ENCODE measurements around the gene ASGR2.
"Not testable (repeated sequence)": the region's sequence is repeated elsewhere in the genome, so short reads cannot be mapped to it uniquely, and the experiment has no call there.

The ASGR2 gene

DNA sequence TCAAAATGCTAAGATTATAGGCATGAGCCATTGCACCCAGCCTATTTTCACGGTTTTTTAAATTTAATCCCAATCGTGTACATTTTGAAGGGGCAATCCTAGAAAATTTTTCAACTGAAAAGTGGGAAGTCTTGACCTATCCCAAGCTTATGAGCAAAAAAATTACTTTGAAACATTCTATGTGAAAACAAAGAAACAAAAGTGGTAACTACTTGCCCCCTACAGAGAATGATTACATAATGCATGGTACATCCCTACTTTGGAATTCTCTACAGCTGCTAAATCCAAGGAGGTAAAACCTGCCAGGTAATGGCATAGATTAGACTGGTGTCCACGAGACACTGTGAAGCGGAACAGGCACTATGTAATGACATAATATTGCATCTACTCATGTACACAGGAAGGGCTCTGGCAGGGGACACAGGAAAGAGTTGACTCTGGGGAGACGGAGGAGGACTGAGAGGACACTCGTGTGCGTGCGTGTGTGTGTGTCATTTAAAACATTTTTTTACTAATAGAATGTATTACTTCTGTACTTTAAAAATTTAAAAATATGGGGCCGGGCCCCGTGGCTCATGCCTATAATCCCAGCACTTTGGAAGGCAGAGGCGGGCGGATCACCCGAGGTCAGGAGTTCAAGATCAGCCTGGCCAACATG, 15.7 kb downstream of the ASGR2 start:
- no peak for DNase-seq

GRCh38 chr17:7097940-7098339, 16.7 kb downstream of the ASGR2 start:
- DNase-seq: no peak

- no peak for DNase-seq
Observed at GRCh38 chr17:7095625-7096024, 19.0 kb downstream of the ASGR2 start.

GRCh38 chr17:7094652-7095019, 20.0 kb downstream of the ASGR2 start:
- no peak for DNase-seq

DNA sequence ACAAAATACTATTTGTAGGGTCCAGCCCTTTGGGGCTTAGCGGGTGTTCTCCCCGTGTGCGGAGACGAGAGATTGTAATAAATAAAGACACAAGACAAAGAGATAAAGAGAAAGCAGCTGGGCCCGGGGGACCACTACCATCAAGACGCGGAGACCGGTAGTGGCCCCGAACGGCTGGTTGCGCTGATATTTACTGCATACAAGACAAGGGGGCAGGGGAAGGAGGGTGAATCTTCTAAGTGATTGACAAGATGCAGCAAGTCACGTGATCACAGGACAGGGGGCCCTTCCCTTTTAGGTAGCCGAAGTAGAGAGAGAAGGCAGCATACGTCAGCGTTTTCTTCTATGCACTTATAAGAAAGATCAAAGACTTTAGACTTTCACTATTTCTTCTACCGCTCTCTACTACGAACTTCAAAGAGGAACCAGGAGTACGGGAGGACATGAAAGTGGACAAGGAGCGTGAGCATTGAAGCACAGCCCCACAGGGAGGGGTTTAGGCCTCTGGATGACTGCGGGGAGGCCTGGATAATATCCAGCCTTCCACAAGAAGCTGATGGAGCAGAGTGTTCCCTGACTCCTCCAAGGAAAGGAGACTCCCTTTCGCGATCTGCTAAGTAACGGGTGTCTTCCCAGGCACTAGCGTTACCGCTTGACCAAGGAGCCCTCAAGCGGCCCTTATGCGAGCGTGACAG, 23.2 kb downstream of the ASGR2 start:
- not testable (repeated sequence) for DNase-seq

DNA sequence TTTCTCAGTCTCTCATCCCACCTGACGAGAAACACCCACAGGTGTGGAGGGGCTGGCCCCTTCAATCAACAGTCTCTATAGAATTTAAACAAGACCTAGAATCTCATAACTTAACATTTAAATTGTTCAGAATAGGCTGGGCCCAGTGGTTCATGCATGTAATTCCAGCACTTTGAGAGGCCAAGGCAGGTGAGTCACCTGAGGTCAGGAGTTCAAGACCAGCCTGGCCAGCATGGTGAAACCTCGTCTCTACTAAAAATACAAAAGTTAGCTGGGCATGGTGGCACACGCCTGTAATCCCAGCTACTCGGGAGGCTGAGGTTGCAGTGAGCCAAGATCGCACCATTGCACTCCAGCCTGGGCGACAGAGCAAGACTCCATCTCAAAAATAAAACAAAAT, 25.1 kb downstream of the ASGR2 start:
- not testable (repeated sequence) for DNase-seq

DNA sequence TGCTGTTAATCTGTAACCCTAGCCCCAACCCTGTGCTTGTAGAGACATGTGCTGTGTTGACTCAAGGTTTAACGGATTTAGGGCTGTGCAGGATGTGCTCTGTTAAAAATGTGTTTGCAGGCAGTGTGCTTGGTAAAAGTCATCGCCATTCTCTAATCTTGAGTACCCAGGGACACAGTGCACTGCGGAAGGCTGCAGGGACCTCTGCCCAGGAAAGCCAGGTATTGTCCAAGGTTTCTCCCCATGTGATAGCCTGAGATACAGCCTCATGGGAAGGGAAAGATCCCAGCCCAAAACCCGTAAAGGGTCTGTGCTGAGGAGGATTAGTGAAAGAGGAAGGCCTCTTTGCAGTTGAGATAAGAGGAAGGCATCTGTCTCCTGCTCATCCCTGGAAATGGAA, 26.2 kb downstream of the ASGR2 start:
- not testable (repeated sequence) for DNase-seq

DNA sequence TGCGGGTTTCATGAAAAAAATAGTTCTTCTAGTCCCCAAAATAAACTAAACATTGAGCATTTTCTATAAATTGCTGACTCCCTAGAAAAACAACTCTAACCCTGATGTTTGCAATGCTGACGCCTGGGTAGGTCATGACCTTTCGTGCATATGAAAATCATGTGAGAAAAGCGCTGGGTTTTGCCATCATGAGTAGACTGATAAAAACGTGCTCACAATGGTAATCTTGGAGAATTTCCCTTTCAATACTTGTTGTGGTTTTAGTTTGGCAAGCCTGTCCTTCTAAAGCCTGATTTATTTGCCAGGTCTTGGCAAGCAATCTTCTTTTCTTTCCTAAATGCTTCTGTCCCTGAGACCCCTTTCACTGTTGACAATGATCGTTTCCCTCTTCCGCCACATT, 30.5 kb downstream of the ASGR2 start:
- no peak for DNase-seq

GRCh38 chr17:7083592-7083991, 31.0 kb downstream of the ASGR2 start:
- no peak for DNase-seq

DNA sequence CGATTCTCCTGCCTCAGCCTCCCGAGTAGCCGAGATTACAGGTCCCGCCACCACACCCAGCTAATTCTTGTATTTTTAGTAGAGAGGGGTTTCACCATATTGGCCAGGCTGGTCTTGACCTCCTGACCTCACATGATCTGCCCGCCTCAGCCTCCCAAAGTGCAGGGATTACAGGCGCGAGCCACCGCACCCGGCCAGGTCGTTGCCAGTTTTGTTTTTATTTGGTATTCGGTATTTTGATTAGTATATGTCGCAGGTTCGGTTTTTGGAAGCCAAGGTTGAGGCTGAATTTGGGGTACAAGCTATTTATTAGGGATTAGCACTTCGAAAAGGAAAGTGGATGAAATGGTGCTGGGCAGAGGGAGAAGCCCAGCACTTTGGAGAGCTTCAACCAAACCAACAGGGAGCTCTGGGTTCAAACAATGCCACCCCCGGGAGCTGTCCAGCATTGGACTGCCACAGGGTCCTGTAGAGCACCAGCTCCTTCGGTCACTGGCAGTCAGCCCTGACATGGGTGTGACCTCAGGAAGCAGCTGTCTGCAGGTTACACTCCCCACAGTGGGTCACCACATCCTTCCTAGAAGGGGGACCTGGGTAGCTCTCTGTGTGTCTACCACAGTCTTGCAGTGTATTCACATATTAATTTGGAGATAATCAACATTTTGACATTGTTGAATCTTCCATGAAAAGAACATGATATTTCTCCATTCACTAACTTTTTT, 33.1 kb downstream of the ASGR2 start:
- DNase-seq: no peak

GRCh38 chr17:7080456-7081041, 34.1 kb downstream of the ASGR2 start:
- no peak for DNase-seq

DNA sequence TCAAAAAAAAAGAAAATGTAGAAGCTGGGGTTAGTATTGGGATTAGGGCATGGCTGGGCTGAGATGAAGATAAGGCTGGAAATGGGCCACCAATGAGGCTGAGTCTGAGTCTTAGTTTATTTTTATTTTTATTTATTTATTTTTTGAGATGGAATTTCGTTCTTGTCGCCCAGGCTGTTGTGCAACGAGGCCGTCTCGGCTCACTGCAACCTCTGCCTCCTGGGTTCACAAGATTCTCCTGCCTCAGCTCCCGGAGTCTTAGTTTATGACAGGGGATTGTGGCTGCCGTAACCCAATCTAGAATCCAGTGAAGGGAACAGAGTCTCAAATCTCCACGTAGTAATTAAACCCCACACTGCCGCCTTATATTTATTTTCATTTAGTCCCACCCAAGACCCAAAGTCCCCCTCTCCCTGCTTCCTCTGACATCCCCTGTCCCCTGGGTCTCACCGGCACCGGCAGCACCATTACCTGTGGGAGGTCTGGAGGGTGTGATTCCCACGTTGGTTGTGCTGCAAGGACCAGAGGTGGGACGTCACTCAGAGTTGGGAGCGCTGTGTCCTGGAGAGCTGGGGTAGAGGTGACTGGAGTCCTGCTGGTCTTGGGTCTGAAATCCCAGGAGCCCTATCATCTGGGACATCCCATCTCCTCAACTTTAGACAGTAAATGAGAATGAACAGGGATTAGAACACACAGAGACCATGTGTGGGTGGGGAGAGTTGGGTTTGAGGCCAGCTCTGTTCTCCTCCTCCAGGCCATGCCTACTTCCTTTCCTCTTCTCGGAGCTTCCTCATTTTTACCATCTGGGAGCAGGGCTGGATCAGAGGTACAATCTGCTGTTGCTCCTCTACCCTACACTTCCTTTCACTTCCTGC, 34.8 kb downstream of the ASGR2 start, which contains the start of gene CLEC10A:
TSS of gene CLEC10A (minus strand) at position 671 of the 875 bp plus-strand sequence. CDS start 1,439 bp downstream, outside the sequence.
- DNase-seq: no peak

DNA sequence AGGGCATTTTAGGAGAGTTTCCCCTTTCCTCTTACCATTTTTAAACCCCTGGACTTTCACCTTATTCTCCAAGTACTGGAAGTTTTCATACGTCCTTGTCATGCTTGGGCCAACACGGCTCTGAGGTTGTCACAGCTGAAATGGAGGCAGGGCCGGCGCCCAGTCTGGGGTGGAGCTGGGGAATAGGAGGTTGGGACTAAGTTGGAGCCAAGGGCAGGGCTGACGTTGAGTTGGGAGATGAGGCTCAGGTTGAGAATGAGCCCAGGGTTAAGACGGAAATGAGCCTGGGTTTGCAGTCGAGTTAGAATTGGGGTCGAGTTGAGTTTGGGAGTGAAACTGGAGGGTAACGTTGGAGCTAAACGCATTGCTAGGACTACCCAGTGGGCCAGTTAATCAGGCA, 35.9 kb downstream of the ASGR2 start:
- no peak for DNase-seq

DNA sequence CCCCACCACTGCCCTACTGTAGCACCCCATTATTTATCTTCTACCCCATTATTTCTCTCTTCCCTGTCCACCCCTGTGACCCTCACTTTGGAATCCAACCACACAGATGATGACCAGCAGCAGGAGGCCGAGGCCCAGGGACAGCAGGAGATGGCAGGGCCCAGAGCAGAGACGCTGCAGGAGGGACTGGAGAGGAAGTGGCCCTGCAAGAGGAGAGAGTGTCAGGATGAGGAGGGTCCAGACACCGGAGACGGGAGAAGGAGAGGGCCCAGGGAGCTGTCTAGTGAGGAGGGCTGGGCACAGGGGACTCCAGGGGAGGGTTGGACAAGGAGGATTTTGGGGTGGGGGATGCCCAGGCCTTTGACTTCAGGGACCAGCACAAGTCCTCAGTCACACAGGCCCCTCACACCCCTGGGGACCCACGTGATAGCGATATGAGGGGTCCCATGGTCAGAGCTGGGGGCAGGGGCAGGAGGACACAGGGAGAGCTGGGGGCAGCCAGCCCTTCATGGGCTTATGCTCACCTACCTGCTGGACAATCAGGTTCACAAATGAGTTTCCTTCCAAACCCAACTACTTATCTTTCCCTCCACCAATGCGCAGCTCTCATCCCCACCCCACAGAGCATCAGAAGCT, 36.6 kb downstream of the ASGR2 start:
- no peak for DNase-seq

GRCh38 chr17:7074931-7075330, 39.7 kb downstream of the ASGR2 start:
- DNase-seq: no peak

DNA sequence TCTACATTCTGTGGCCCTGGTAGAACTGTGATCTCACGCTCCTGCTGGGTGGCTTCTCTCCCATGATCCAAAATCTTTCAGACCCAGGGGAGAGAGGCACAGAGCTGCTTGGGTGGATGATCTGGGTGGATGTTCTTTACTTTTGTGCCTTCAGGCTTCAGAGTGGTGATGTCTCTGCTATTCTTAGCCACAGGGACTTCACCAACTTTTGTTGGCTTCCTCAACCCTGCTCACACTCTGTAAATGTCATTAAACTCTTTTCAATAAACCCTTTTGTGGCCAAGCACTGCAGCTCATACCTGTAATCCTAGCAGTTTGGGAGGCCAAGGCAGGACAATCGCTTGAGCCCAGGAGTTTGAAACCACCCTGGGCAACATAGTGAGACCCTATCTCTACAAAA, 42.2 kb downstream of the ASGR2 start:
- no peak for DNase-seq

GRCh38 chr17:7070712-7071111, 43.9 kb downstream of the ASGR2 start:
- no peak for DNase-seq

- no peak for DNase-seq
Observed at GRCh38 chr17:7068268-7068667, 46.4 kb downstream of the ASGR2 start.

DNA sequence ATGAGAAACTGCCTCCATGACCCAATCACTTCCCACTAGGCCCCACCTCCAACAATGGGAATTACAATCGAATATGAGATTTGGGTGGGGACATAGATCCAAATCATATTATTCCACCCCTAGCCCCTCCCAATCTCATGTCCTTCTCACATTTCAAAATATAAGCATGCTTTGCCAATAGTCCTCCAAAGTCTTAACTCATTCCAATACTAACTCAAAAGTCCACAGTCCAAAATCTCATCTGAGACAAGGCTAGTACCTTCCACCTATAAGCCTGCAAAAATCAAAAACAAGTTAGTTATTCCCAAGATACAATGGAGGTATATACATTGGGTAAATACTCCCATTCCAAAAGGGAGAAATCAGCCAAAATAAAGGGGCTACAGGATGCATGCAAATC, 47.4 kb downstream of the ASGR2 start:
- DNase-seq: no peak

DNA sequence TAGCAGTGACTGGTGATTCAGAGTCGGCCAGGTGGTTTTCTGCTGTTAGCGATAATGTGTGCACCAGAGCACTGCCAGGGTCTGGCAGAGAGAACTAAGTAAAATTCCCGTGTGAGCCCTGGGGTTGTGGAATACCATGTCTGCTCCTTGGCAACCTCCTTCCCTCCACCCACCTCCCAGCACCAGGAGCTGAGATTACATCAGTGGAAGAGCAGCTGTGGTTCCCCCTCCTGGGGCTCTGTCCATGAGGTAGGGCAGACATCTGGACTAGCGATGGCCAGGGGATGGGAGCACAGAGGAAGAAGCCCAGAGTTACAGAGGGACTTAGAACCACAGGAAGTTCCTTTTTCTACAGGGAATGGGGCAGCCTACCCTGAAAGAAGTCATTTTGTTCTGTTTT, 50.4 kb downstream of the ASGR2 start:
- DNase-seq: no peak

DNA sequence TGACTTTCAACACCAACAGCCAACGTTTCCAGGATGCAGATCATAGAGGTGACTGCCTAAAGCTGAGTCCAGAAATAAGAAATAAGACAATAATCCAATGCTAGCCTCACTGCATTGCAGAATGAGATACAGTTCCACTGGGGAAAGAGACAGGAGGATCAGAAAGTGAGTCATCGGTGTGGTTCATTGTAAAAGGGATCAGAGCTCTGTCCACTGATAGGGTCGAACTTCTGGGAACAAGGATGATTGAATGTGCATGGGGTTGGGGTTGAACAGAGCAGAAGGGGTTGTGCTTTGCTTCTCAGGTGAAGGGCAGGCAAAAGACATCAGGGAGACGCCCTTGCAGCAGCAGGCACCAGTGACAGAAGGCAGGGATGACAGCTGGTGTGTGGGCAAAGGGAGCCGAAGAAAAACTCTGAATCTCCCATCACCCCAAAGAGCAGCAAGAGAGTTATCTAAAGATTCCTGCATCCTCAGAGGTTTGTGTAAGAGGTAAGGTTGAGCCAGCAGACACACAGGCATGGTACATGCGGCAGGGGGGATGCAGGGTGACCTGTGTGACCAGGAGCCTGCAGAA, 51.0 kb downstream of the ASGR2 start:
- no peak for DNase-seq
